Measurements from ENCODE around the gene MAGEA8. TPM values are rescaled to one million over a fixed set of nuclear protein-coding genes. Genes with fewer than 3 reads are reported as not detected.

MAGEA8 gene
- total and polyA plus RNA-seq, 9 of the 15 experiments (the other 6 are each of a cell fraction or from before 2014, with no cell fraction given) = 0.49 to 4.6 (median 1.9) TPM

GRCh38 chrX:149848855-149849254, 32.1 kb upstream of the MAGEA8 start (continued):
- TF ChIP-seq BRF2 (IDR thresholded peaks at IDR 0.05; ENCODE audit: borderline replicate concordance, insufficient read depth, insufficient read length) = no peak
- no peak for TF ChIP-seq ZNF12 (CRISPR knock-in tag; IDR thresholded peaks at IDR 0.05)
- no peak for TF ChIP-seq NFIX (CRISPR knock-in tag; IDR thresholded peaks at IDR 0.05; ENCODE audit: low read depth)
- no peak for TF ChIP-seq ZNF146 (CRISPR knock-in tag; IDR thresholded peaks at IDR 0.05; ENCODE audit: unreplicated experiment)
- no peak for TF ChIP-seq GTF2B (IDR thresholded peaks at IDR 0.05; ENCODE audit: extremely low read depth, insufficient read length)
- TF ChIP-seq ZNF830 (CRISPR knock-in tag; IDR thresholded peaks at IDR 0.05) = no peak
- TF ChIP-seq ATF3 (IDR thresholded peaks at IDR 0.05) = no peak
- TF ChIP-seq ATF3 (CRISPR knock-in tag; conservative IDR thresholded peaks at IDR 0.05) = no peak
- TF ChIP-seq DMBX1 (CRISPR knock-in tag; IDR thresholded peaks at IDR 0.05; ENCODE audit: borderline replicate concordance) = no peak
- TF ChIP-seq MEF2D (tag; conservative IDR thresholded peaks at IDR 0.05; ENCODE audit: low read depth) = no peak
- no peak for TF ChIP-seq DLX4 (CRISPR knock-in tag; IDR thresholded peaks at IDR 0.05)
- TF ChIP-seq KAT7 (CRISPR knock-in tag; IDR thresholded peaks at IDR 0.05; ENCODE audit: borderline replicate concordance) = no peak
- no peak for TF ChIP-seq JUND (IDR thresholded peaks at IDR 0.05; ENCODE audit: borderline replicate concordance, low read depth, low read length)
- no peak for TF ChIP-seq JUND (tag; IDR thresholded peaks at IDR 0.05; ENCODE audit: borderline replicate concordance, low read depth, low read length)
- TF ChIP-seq TARDBP (IDR thresholded peaks at IDR 0.05) = no peak
- no peak for TF ChIP-seq NR2C2 (CRISPR knock-in tag; IDR thresholded peaks at IDR 0.05)
- TF ChIP-seq NR2C2 (tag; IDR thresholded peaks at IDR 0.05) = peak; percentile 80
- no peak for TF ChIP-seq DIDO1 (tag; IDR thresholded peaks at IDR 0.05; ENCODE audit: low read depth)
- TF ChIP-seq ZNF384 (IDR thresholded peaks at IDR 0.05; ENCODE audit: low read depth, low read length) = no peak
- no peak for TF ChIP-seq RBM14 (IDR thresholded peaks at IDR 0.05; ENCODE audit: borderline replicate concordance, insufficient read depth, low read depth, low read length)
- no peak for TF ChIP-seq PHF8 (IDR thresholded peaks at IDR 0.05; ENCODE audit: borderline replicate concordance, low read length)
- no peak for TF ChIP-seq ZNF316 (IDR thresholded peaks at IDR 0.05)

Measured in K562 (cell line).